K562 (cell line): ENCODE results near the gene HNRNPM.
A peak's percentile ranks its signal among the peaks of the same experiment; 100 is the strongest.
"Not testable (repeated sequence)": the region's sequence is repeated elsewhere in the genome, so short reads cannot be mapped to it uniquely, and the experiment has no call there.

Experiments
- ATF3 ChIP-seq, 2 experiments: fragments of 450-650 bp in 1 of 2; sonication (generic) in 1 of 2; formaldehyde crosslinking in 1 of 2; IDR thresholded peaks in 1 of 2; conservative IDR thresholded peaks in 1 of 2; 2 replicates each; pipeline versions ENCODE4 v1.6.1 to v1.8.1; 2016 to 2023; ENCODE audit warnings: mild to moderate bottlenecking in 2 of 2, moderate library complexity in 2 of 2, inconsistent platforms in 1 of 2, missing genetic modification reagents in 1 of 2
- ESRRA ChIP-seq: fragments of 450-650 bp; IDR thresholded peaks from 2 replicates; pipeline ENCODE4 v1.6.1; 2014; ENCODE audit warnings: low read depth, mild to moderate bottlenecking, moderate library complexity, borderline replicate concordance
- ETV6 ChIP-seq, 3 experiments: fragments of 150-350 bp in 1 of 3; sonication (generic) in 1 of 3; formaldehyde crosslinking in 1 of 3; IDR thresholded peaks; 2 replicates each; pipeline versions ENCODE4 v1.6.1 to v1.8.0; 2014 to 2022; ENCODE audit warnings: borderline replicate concordance in 2 of 3, low read depth in 2 of 3, antibody characterized with exemption in 1 of 3, low read length in 1 of 3, mild to moderate bottlenecking in 1 of 3, missing genetic modification reagents in 1 of 3
- NCOA4 ChIP-seq: fragments of 450-650 bp; IDR thresholded peaks from 2 replicates; pipeline ENCODE4 v1.6.1; 2018; ENCODE audit warnings: mild to moderate bottlenecking; ENCODE audit not compliant: partially characterized antibody
- NFRKB ChIP-seq: fragments of 450-650 bp; IDR thresholded peaks from 2 replicates; pipeline ENCODE4 v1.6.1; 2016; ENCODE audit warnings: low read depth
- XRCC4 ChIP-seq: IDR thresholded peaks from one replicate; pipeline ENCODE4 v1.6.1; 2011; ENCODE audit not compliant: insufficient read depth, insufficient read length; ENCODE audit errors: extremely low read depth
- ZBTB7A ChIP-seq: IDR thresholded peaks from 2 replicates; pipeline ENCODE4 v1.6.1; 2011; ENCODE audit warnings: low read depth, mild to moderate bottlenecking, low read length, moderate library complexity, borderline replicate concordance; ENCODE audit not compliant: control insufficient read depth
- ZKSCAN8 ChIP-seq: fragments of 200-800 bp; sonication (Bioruptor generic); IDR thresholded peaks from 2 replicates; pipeline ENCODE4 v1.6.1; 2016; ENCODE audit warnings: missing genetic modification characterization, missing compliant biosample characterization
- ZSCAN29 ChIP-seq: fragments of 450-650 bp; IDR thresholded peaks from 2 replicates; pipeline ENCODE4 v1.6.1; 2017
- TF ChIP-seq, protein P1 (sequence below), 3 experiments: fragments of 200-800 bp in 1 of 3; fragments of 250-450 bp in 1 of 3; fragments of 450-650 bp in 1 of 3; sonication (Bioruptor Pico) in 1 of 3; sonication (Bioruptor generic) in 1 of 3; formaldehyde crosslinking in 1 of 3; IDR thresholded peaks; 2 replicates each; pipeline versions ENCODE4 v1.6.1 to v1.8.0; 2016 to 2022; ENCODE audit warnings: mild to moderate bottlenecking in 2 of 3, missing genetic modification characterization in 2 of 3, missing compliant biosample characterization in 1 of 3, moderate library complexity in 1 of 3
- TF ChIP-seq, protein P2 (sequence below): fragments of 450-650 bp; IDR thresholded peaks from 2 replicates; pipeline ENCODE4 v1.6.1; 2016

DNA sequence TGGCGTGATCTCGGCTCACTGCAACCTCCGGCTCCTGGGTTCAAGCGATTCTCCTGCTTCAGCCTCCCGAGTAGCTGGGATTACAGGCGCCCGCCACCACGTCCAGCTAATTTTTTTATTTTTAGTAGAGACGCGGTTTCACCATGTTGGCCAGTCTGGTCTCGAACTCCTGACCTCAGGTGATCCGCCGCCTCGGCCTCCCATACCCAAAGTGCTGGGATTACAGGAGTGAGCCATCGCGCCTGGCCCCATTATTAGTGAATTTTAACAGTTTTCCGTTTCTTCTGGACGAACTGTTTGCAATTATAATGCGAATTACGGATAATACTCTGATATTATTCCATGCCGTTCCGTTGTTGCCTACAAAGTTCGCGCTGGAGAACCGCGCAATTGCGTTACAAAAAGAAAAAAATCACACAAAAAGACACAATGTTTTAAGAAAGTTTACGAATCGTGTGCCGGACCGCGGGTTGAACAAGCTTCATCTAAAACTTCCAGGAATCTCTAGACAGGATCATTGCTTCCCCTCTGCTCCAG lies 567 bp upstream of the HNRNPM start:
- not testable (repeated sequence) for TF ChIP-seq NCOA4; ZKSCAN8 (CRISPR knock-in tag); NFRKB; ATF3 (CRISPR knock-in tag; conservative IDR thresholded peaks at IDR 0.05); XRCC4; ETV6 (IDR thresholded peaks at IDR 0.05; ENCODE audit: borderline replicate concordance in 1 of 2, low read depth in 2 of 2, low read length in 1 of 2); ETV6 (CRISPR knock-in tag; IDR thresholded peaks at IDR 0.05; ENCODE audit: borderline replicate concordance); ZBTB7A; ESRRA
- TF ChIP-seq, protein P1, sequence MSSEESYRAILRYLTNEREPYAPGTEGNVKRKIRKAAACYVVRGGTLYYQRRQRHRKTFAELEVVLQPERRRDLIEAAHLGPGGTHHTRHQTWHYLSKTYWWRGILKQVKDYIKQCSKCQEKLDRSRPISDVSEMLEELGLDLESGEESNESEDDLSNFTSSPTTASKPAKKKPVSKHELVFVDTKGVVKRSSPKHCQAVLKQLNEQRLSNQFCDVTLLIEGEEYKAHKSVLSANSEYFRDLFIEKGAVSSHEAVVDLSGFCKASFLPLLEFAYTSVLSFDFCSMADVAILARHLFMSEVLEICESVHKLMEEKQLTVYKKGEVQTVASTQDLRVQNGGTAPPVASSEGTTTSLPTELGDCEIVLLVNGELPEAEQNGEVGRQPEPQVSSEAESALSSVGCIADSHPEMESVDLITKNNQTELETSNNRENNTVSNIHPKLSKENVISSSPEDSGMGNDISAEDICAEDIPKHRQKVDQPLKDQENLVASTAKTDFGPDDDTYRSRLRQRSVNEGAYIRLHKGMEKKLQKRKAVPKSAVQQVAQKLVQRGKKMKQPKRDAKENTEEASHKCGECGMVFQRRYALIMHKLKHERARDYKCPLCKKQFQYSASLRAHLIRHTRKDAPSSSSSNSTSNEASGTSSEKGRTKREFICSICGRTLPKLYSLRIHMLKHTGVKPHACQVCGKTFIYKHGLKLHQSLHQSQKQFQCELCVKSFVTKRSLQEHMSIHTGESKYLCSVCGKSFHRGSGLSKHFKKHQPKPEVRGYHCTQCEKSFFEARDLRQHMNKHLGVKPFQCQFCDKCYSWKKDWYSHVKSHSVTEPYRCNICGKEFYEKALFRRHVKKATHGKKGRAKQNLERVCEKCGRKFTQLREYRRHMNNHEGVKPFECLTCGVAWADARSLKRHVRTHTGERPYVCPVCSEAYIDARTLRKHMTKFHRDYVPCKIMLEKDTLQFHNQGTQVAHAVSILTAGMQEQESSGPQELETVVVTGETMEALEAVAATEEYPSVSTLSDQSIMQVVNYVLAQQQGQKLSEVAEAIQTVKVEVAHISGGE (CRISPR knock-in tag; IDR thresholded peaks at IDR 0.05), result 0 out of 6 replicates have a peak, but pooled peaks of 1 of the 3 experiments have one; percentile 9
- TF ChIP-seq ZSCAN29 (0 out of 2 replicates have a peak, but pooled peaks have one; percentile 37), ATF3 (IDR thresholded peaks at IDR 0.05) (0 out of 2 replicates have a peak, but pooled peaks have one; percentile 6)
- TF ChIP-seq, protein P2, sequence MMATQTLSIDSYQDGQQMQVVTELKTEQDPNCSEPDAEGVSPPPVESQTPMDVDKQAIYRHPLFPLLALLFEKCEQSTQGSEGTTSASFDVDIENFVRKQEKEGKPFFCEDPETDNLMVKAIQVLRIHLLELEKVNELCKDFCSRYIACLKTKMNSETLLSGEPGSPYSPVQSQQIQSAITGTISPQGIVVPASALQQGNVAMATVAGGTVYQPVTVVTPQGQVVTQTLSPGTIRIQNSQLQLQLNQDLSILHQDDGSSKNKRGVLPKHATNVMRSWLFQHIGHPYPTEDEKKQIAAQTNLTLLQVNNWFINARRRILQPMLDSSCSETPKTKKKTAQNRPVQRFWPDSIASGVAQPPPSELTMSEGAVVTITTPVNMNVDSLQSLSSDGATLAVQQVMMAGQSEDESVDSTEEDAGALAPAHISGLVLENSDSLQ, result not testable (repeated sequence)
